ENCODE data around the gene TNFAIP1.

GRCh38 chr17:28392491-28392890, 56.9 kb downstream of the TNFAIP1 start:
- TF ChIP-seq, protein P1, sequence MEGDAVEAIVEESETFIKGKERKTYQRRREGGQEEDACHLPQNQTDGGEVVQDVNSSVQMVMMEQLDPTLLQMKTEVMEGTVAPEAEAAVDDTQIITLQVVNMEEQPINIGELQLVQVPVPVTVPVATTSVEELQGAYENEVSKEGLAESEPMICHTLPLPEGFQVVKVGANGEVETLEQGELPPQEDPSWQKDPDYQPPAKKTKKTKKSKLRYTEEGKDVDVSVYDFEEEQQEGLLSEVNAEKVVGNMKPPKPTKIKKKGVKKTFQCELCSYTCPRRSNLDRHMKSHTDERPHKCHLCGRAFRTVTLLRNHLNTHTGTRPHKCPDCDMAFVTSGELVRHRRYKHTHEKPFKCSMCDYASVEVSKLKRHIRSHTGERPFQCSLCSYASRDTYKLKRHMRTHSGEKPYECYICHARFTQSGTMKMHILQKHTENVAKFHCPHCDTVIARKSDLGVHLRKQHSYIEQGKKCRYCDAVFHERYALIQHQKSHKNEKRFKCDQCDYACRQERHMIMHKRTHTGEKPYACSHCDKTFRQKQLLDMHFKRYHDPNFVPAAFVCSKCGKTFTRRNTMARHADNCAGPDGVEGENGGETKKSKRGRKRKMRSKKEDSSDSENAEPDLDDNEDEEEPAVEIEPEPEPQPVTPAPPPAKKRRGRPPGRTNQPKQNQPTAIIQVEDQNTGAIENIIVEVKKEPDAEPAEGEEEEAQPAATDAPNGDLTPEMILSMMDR (conservative IDR thresholded peaks at IDR 0.05 in 1 of 2, IDR thresholded peaks at IDR 0.05 in 1 of 2; ENCODE audit: low read depth in 1 of 2, low read length in 2 of 2) = no peak
- no peak for TF ChIP-seq EZH2 (IDR thresholded peaks at IDR 0.05; ENCODE audit: low read length, missing control alignments)

Measured in fibroblast of lung (primary cell).